Left renal pelvis (tissue), 4 donors: ENCODE data around the gene TUBB2B. TPM values are rescaled to one million over a fixed set of nuclear protein-coding genes. Genes with fewer than 3 reads are reported as not detected.

ENCODE experiments used
- DNase-seq, 4 donors: peaks; one replicate each; pipeline ENCODE4 v3.0.0-alpha.2; 2013; ENCODE audit warnings: low read depth in 4 of 4, low spot score in 3 of 4
- polyA plus RNA-seq, 4 donors: library from polyadenylated mRNA; unstranded; fragments of 120-200 nt; gene quantifications; one replicate each; pipeline ENCODE4 v1.2.1, GENCODE V29; 2013; ENCODE audit not compliant: insufficient read length in 4 of 4

Gene TUBB2B
- 100 to 1,000 TPM in 3 of 4 donors, 10 to 100 TPM in 1; 31.0 to 119 (median 111) TPM for polyA plus RNA-seq

DNA sequence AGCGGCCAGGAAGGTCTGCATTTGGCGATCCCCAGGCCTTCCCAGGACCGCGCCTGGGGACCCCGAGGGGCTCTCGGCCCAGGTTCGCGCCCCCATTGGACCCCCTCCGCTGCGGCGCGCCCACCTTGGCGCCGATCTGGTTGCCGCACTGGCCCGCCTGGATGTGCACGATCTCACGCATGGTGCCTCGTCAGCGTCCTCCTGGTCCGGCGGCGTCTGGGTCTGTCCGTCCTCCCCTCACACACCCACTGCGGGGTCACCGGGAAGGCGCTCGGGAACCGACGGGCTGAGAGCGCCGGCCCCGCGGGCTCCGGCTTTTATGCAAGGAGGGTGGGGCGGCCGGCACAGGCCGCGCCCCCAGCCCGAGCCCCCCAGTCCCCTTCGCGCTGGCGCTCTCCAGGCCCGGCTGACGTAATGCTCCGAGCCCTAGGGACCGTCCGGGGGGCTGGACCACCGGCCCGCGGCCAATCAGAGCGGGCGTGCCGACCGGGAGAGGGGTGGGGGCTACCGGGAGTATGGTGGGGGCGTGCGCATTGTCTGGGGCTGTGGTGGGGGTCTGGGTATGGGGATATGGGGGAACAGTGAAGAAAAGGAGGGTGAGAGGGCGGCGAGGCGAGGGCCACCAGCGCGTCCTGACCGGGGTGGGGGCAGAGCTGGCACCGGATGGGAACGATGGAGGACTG is at the start of gene TUBB2B:
Gene TUBB2B, minus strand, starts transcription at position 291 of the 683 bp plus-strand sequence. Its CDS starts 110 bp downstream, at position 181.
- DNase-seq: peak in 3 of 4 donors; percentile 69 to 77 (median 73)

DNA sequence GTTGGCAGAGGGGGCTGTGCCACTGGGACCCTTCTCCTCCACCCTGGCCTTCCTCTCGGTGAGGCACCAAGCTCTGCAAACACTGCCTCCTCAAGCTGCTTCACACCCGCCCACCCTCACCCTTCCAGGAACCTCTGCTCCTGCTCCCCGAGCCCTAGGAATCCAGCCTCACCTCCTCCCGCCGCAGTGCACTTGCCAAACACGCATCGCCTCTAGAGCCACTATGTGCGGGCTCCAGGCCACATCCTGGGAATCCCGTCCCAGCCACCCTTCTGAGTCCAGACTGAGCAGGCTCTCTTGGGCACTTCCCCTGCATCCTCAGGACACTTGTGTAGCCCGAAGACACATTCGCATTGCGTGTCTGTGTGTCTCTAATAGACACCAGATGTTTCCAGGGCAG is 49.8 kb upstream of the TUBB2B start:
- DNase-seq: no peak

GRCh38 chr6:3276174-3277167 is 49.0 kb upstream of the TUBB2B start:
- no peak for DNase-seq

- DNase-seq: no peak
Observed at GRCh38 chr6:3273707-3274521, 46.5 kb upstream of the TUBB2B start.

DNA sequence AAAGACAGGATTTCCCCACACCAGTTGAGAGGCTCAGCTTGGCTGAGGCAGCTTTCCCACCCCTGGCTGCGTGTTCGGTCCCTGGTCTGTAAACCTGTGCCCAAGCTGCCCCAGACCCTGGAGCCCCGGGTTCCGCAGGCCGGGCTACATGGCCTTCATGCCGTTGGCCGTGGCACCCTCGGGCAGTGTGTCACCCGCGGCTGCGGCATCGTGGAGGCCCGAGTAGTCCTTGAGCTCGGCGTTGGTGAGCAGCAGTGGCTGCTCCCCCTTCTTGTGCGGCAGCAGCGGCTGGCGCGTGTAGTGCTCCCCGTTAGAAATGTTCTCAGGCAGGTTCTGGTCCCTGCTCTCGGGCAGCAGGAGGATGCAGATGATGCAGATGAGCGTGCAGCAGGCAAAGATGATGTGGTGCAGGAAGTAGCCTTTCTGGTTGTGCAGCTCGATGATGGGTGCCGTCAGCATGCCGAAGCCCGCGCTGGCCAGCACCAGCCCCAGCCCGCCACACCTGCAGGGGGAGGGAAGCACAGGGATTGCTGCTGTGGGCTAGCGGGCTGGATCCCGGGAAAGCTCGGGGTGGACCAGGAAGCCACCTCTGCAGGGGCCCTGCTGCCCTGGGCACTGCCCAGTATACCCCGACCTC is 45.6 kb upstream of the TUBB2B start:
- DNase-seq: no peak

DNA sequence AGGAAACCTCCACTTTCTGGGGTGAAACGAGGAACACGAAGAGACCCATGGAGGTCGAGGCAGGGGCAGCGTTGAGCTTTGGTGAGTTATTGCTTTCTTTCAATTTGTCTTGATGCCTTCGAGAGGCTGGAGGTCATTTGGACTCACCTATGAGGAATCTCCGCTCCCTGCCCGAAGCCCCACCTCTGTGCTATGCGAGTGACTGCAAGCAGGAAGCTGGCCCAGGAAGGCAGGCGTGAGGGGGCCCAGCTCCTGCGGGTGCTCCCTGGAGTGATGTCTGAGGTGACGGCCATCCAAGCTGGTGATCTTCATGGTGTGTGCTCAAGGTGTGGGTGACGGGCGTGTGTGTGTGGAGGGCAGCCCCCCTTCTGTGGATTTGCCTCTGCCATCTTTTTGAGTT is 44.3 kb upstream of the TUBB2B start:
- no peak for DNase-seq

- DNase-seq: no peak
Observed at GRCh38 chr6:3270258-3270657, 42.8 kb upstream of the TUBB2B start.

DNA sequence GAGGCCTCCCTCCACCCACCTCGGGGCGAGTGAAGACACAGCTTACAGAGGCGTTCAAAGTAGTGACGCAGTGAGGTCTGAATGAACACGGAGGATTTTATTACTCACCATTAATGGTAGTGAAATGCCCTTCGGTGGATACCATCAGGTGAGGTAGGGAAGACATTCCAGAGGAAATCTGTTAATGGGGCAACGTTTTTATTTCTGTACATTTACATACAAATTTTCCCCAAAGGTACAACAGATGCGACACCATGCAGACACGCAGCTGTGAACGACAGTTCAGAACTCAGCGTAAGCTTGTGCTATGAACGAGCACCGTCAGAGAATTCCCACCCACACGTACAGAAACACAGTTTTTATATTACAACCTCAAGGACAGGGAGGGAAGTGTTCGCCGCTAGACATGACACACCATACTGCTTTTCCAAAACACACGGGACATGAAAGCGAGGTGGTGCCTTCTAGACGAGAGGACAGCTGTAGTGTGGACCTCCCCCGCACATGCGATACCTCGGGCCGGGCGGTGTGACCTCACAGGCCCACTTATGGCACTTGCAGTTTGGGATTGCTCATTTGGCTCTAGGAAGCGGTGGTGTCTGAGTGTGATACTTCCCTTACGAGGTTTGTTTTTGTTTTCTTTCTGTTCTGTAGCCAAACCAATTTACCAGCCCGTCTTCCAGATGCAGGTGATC is 42.0 kb upstream of the TUBB2B start:
- DNase-seq: no peak

DNA sequence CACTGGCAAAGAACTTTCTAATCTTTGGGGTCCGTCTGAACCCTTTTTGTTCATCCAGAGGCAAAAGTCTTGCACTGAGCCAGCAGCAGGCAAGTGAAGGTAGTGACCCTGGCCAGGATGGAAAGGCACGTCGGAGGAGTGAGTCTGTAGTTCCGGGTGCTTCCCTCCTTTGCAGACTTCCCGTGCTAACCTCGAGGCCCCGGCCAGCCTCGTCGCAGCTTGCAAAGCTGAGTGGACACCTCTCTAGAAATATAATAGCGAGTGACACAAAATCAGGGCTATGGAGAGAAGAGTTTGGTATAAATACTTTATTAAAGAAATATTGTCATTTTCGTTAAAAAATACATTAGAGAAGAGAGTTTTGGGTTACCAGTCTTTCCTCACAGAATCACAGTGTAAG is 41.2 kb upstream of the TUBB2B start:
- no peak for DNase-seq

- DNase-seq: no peak
Observed at GRCh38 chr6:3267162-3267561, 39.7 kb upstream of the TUBB2B start.

DNA sequence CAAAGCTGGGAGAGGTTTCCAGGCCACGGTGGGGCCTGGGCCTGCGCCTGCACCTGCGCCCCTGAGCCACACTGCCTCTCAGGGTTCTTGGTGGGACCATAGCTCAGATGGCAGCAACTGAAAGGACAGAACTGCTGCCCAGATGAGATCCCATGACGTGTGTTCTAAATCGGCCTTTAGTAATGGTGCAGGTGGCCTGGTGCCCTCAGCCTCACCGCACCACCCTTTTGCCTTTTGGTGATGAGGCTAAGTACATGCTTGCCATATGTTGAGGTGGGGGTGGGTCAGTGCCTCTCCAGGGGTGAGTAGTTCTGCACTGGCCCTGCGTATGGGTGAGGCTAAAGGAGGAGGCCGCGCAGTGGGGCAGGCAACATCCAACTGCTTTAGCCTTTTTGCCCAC is 38.7 kb upstream of the TUBB2B start:
- DNase-seq: no peak

- no peak for DNase-seq
Observed at GRCh38 chr6:3265671-3266070, 38.2 kb upstream of the TUBB2B start.

DNA sequence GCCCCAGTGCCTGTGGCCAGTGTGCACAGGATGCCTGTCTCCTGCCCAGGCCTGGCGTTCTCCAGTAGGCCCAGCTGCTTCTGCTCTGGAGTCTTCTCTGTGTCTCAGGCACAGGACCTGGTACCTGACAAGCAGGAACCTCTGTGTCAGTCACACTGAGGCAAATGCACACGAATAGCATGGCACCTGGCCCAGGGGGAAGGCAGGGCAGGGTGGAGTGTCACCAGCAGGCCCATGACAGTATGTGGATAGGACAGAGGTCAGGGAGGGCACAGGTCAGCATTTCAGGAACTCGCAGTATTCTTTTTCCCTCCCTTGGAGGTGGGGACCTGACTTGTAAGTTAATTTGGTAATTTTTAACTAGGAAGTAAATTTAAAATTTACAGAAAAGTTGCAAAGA is 36.9 kb upstream of the TUBB2B start:
- no peak for DNase-seq

DNA sequence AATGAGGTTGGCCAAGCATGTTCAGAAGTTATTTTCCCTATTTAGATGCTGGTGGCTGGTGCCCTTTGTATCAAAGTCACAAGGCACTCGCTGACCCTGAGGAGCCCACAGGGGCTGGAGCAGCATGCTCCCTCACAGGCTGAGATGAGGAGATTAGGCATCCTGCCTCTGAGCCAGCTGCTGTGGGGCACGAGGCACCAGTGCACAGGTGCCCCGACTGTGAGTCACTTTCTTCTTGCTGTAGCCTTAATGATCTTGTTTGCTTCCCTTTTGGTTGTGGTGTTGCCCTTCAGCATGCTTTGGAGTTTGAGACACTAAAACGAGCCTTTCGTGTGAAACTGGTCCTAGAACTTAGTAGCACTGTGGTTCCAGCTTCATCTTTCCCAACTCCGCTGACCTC is 35.6 kb upstream of the TUBB2B start:
- no peak for DNase-seq

GRCh38 chr6:3261921-3262320 is 34.5 kb upstream of the TUBB2B start:
- DNase-seq: no peak

GRCh38 chr6:3261518-3261820 is 34.0 kb upstream of the TUBB2B start:
- DNase-seq: no peak

DNA sequence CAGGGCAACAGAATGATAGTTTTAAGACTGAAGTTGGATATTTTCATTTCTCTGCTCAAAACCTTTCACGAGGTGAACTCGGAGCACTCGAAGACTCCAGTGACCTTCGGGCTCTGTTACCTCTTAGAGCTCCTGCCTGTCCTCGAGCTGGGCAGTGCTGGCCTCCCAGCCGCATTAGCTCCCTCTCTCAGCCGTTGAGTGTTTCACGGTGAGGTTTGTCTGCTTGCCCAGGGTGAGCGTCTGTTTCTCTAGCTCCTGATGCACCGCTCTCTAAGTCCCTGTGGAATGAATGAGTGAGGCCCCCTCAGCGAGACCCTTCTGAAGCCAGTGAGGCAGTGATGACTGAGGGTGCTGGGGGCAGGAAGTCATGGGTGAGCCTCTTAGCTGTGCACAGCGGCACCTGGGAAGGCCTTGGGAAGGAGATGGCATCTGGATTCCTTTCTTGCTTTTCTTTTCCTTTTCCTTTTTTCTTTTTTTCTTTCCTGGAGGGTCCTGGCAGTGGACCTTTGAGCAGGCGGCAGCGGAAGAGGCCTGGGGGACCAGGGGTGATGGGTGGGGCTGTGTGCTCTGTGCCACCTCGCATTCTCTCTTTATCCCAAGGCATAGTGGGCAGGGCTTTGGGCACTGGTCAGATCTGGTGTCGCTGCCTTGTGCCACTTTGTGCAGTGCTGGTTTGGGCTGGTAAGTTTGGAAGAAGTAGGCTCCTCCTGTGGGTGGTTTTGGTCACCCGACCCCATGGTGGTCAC is 33.5 kb upstream of the TUBB2B start:
- DNase-seq: no peak

- DNase-seq: no peak
Observed at GRCh38 chr6:3260296-3260695, 32.8 kb upstream of the TUBB2B start.

DNA sequence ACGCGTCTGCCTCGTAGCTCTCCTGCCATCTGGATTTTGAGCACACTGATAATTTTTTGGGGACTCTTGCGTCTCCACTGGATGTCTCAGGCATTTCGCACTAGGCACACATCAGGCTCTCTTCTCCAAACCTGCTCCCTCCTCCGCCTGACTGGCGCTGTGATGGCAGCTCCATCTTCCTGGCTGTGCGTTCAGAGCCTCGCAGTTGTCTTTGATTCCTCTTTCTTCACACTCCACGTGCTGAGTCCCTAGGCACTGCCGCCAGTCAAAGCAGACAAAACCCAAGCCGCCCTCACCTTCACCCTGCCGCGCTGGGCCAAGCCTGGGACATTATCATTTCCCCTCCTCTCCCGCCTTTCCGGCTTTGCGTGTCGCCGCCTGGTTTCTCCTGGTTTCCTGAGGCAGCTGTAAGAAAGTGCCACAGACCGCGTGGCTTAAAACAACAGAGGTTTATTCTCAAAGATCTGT is 32.1 kb upstream of the TUBB2B start:
- no peak for DNase-seq
